GM21825 (cell line): ENCODE results near the gene FCHSD2.
"Not testable (repeated sequence)": the region's sequence is repeated elsewhere in the genome, so short reads cannot be mapped to it uniquely, and the experiment has no call there.

ENCODE experiments used
- ATAC-seq: cut with Tn5 transposase; IDR thresholded peaks from one replicate; pipeline ENCODE4 v1.9.1; 2021; ENCODE audit warnings: mild to moderate bottlenecking, moderate library complexity; ENCODE audit not compliant: unreplicated experiment

FCHSD2 gene

GRCh38 chr11:73072935-73073481, 69.1 kb downstream of the FCHSD2 start:
- ATAC-seq = peak; percentile 53

GRCh38 chr11:73070653-73071052, 71.5 kb downstream of the FCHSD2 start:
- ATAC-seq = no peak

GRCh38 chr11:73061857-73062424, 80.2 kb downstream of the FCHSD2 start:
- ATAC-seq = not testable (repeated sequence)

GRCh38 chr11:73061434-73061833, 80.7 kb downstream of the FCHSD2 start:
- ATAC-seq = not testable (repeated sequence)

- ATAC-seq = no peak
Measured at GRCh38 chr11:73059915-73060314, 82.2 kb downstream of the FCHSD2 start.

GRCh38 chr11:73058989-73059674, 83.0 kb downstream of the FCHSD2 start:
- ATAC-seq = no peak

GRCh38 chr11:73055655-73056354, 86.3 kb downstream of the FCHSD2 start:
- ATAC-seq = no peak

- ATAC-seq = no peak
Measured at GRCh38 chr11:73055002-73055401, 87.1 kb downstream of the FCHSD2 start.

GRCh38 chr11:73053964-73054363, 88.2 kb downstream of the FCHSD2 start:
- no peak for ATAC-seq

GRCh38 chr11:73048446-73048845, 93.7 kb downstream of the FCHSD2 start:
- no peak for ATAC-seq

GRCh38 chr11:73047773-73048371, 94.2 kb downstream of the FCHSD2 start:
- ATAC-seq = peak; percentile 72

- no peak for ATAC-seq
Measured at GRCh38 chr11:73040046-73040445, 102.1 kb downstream of the FCHSD2 start.

- ATAC-seq = no peak
Measured at GRCh38 chr11:73034777-73035176, 107.3 kb downstream of the FCHSD2 start.

GRCh38 chr11:73034331-73034730, 107.8 kb downstream of the FCHSD2 start:
- ATAC-seq = no peak

- no peak for ATAC-seq
Measured at GRCh38 chr11:73030130-73030529, 112.0 kb downstream of the FCHSD2 start.

- ATAC-seq = no peak
Measured at GRCh38 chr11:73029403-73029802, 112.7 kb downstream of the FCHSD2 start.

- no peak for ATAC-seq
Measured at GRCh38 chr11:73028611-73029010, 113.5 kb downstream of the FCHSD2 start.

GRCh38 chr11:73027840-73028239, 114.3 kb downstream of the FCHSD2 start:
- ATAC-seq = not testable (repeated sequence)

- no peak for ATAC-seq
Measured at GRCh38 chr11:73024639-73025038, 117.5 kb downstream of the FCHSD2 start.

GRCh38 chr11:73019996-73020395, 122.1 kb downstream of the FCHSD2 start:
- no peak for ATAC-seq

GRCh38 chr11:73019449-73019848, 122.7 kb downstream of the FCHSD2 start:
- no peak for ATAC-seq
